ENCODE measurements around the gene PSMD4.

DNA sequence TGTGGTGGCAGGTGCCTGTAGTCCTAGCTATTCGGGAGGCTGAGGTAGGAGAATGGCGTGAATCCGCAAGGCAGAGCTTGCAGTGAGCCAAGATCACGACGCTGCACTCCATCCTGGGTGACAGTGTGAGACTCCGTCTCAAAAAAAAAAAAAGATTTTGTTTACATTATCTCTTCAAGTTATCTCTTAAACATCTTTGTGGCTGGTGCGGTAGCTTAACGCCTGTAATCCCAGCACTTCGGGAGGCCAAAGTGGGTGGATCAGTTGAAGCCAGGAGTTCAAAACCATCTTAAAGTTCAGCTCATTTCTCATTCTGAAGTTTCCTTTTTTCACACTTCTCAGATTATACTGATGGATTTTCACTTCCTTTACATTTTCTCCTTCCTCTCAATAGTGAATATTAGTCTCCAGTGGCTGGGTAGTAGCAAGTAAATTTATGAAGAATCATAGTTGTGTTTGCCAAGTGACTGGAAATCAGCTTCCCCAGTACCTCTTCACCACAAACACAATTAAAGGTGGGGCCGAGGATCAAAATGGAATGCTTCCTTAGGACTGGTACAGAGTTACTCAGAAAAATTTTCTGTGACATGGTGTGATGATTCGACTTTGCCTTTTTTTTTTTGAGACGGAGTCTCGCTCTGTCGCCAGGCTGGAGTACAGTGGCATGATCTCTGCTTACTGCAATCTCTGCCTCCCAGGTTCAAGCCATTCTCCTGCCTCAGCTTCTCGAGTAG is 42.4 kb upstream of the PSMD4 start:
- TF ChIP-seq CTCF (IDR thresholded peaks at IDR 0.05) (no peak), EZH2 (IDR thresholded peaks at IDR 0.05) (no peak), EZH2phosphoT487 (IDR thresholded peaks at IDR 0.05) (no peak)

All from neural progenitor cell (in vitro differentiated cells).